ENCODE measurements around the gene KLF13.
A peak's percentile ranks its signal among the peaks of the same experiment; 100 is the strongest.

The KLF13 gene

GRCh38 chr15:31303726-31304648 lies 22.6 kb upstream of the KLF13 start:
- Histone ChIP-seq H3K4me2 (ENCODE audit: low read length) (peak overlapping the region; percentile 49; the same call in 1 of the 2 replicates), H3K9ac (ENCODE audit: low read length) (peak overlapping the region; percentile 52; the same call in 1 of the 2 replicates), H3K9me3 (ENCODE audit: low read length) (no peaks in the 10 kb centered on the region), H3K9me2 (ENCODE audit: low read depth, low read length) (no peaks in the 10 kb centered on the region), H4K20me1 (ENCODE audit: insufficient read depth, low read length) (no peaks in the 10 kb centered on the region), H3K27me3 (ENCODE audit: insufficient read depth, low read length) (no peaks in the 10 kb centered on the region), H3K36me3 (ENCODE audit: insufficient read depth, low read length) (no peaks in the 10 kb centered on the region), H3F3A (ENCODE audit: insufficient read depth, low read length) (0 out of 2 replicates have a peak, but pooled peaks cover 3% of the 10 kb centered on the region), H2AFZ (ENCODE audit: low read length) (no peak overlapping the region), H3K27ac (ENCODE audit: low read depth, low read length, poor library complexity, severe bottlenecking) (peak overlapping the region; percentile 93), H3K79me2 (ENCODE audit: insufficient read depth, low read length) (no peaks in the 10 kb centered on the region), H3K4me3 (ENCODE audit: low read depth, low read length, poor library complexity, severe bottlenecking) (no peak overlapping the region), H3K4me1 (ENCODE audit: insufficient read depth, low read length, severe bottlenecking) (peaks cover 94% of the 10 kb centered on the region)
- TF ChIP-seq EZH2 (IDR thresholded peaks at IDR 0.05; ENCODE audit: borderline replicate concordance, low read length) (no peak), CTCF (IDR thresholded peaks at IDR 0.05; ENCODE audit: low read length) (peak; percentile 25; the same call in 1 of the 2 replicates)

- Histone ChIP-seq H3K27me3 (ENCODE audit: insufficient read depth, low read length) (no peaks in the 10 kb centered on the region), H3K79me2 (ENCODE audit: insufficient read depth, low read length) (no peaks in the 10 kb centered on the region), H3K9me3 (ENCODE audit: low read length) (no peaks in the 10 kb centered on the region), H3K36me3 (ENCODE audit: insufficient read depth, low read length) (no peaks in the 10 kb centered on the region), H3K9ac (ENCODE audit: low read length) (peak overlapping the region; percentile 53; the same call in 1 of the 2 replicates), H4K20me1 (ENCODE audit: insufficient read depth, low read length) (no peaks in the 10 kb centered on the region), H3K4me1 (ENCODE audit: insufficient read depth, low read length, severe bottlenecking) (peaks cover 96% of the 10 kb centered on the region), H3F3A (ENCODE audit: insufficient read depth, low read length) (0 out of 2 replicates have a peak, but pooled peaks cover 3% of the 10 kb centered on the region), H3K4me2 (ENCODE audit: low read length) (peak overlapping the region; percentile 73; the same call in 1 of the 2 replicates), H3K4me3 (ENCODE audit: low read depth, low read length, poor library complexity, severe bottlenecking) (no peak overlapping the region), H2AFZ (ENCODE audit: low read length) (no peak overlapping the region), H3K9me2 (ENCODE audit: low read depth, low read length) (no peaks in the 10 kb centered on the region), H3K27ac (ENCODE audit: low read depth, low read length, poor library complexity, severe bottlenecking) (peak overlapping the region; percentile 93)
- TF ChIP-seq CTCF (IDR thresholded peaks at IDR 0.05; ENCODE audit: low read length) (no peak), EZH2 (IDR thresholded peaks at IDR 0.05; ENCODE audit: borderline replicate concordance, low read length) (no peak)
Observed at GRCh38 chr15:31304751-31305365, 21.8 kb upstream of the KLF13 start.

- peak overlapping the region; percentile 53; the same call in 1 of the 2 replicates for H3K9ac ChIP-seq (ENCODE audit: low read length)
- H3K9me3 ChIP-seq (ENCODE audit: low read length) = no peaks in the 10 kb centered on the region
- H3K27ac ChIP-seq (ENCODE audit: low read depth, low read length, poor library complexity, severe bottlenecking) = peak overlapping the region; percentile 93
- H3K4me2 ChIP-seq (ENCODE audit: low read length) = peak overlapping the region; percentile 73; the same call in 1 of the 2 replicates
- H4K20me1 ChIP-seq (ENCODE audit: insufficient read depth, low read length) = no peaks in the 10 kb centered on the region
- H3K36me3 ChIP-seq (ENCODE audit: insufficient read depth, low read length) = no peaks in the 10 kb centered on the region
- no peaks in the 10 kb centered on the region for H3K9me2 ChIP-seq (ENCODE audit: low read depth, low read length)
- no peaks in the 10 kb centered on the region for H3K79me2 ChIP-seq (ENCODE audit: insufficient read depth, low read length)
- peaks cover 91% of the 10 kb centered on the region for H3K4me1 ChIP-seq (ENCODE audit: insufficient read depth, low read length, severe bottlenecking)
- 0 out of 2 replicates have a peak, but pooled peaks cover 3% of the 10 kb centered on the region for H3F3A ChIP-seq (ENCODE audit: insufficient read depth, low read length)
- TF ChIP-seq EZH2 (IDR thresholded peaks at IDR 0.05; ENCODE audit: borderline replicate concordance, low read length) (no peak), CTCF (IDR thresholded peaks at IDR 0.05; ENCODE audit: low read length) (no peak)
- no peaks in the 10 kb centered on the region for H3K27me3 ChIP-seq (ENCODE audit: insufficient read depth, low read length)
- H3K4me3 ChIP-seq (ENCODE audit: low read depth, low read length, poor library complexity, severe bottlenecking) = no peak overlapping the region
- H2AFZ ChIP-seq (ENCODE audit: low read length) = no peak overlapping the region
Observed at GRCh38 chr15:31305375-31305774, 21.3 kb upstream of the KLF13 start.

Measured in OCI-LY1 (cell line).